Neural cell (in vitro differentiated cells): Measurements from ENCODE around the gene CAP2. TPM values are rescaled to one million over a fixed set of nuclear protein-coding genes. Genes with fewer than 3 reads are reported as not detected.

Experiments used
- H2AFZ ChIP-seq: fragments of 200-600, 300-800 bp; sonication (generic), shearing (Covaris generic); 2 replicates; pipeline ENCODE4 v1.6.0; 2014; ENCODE audit warnings: low read depth, mild to moderate bottlenecking, antibody characterized with exemption, low read length, moderate library complexity
- H3F3A ChIP-seq: fragments of 200-600 bp; shearing (Covaris generic); 2 replicates; pipeline ENCODE4 v1.6.1; 2016; ENCODE audit warnings: mild to moderate bottlenecking, moderate library complexity, mixed read lengths, antibody characterized with exemption, low read length; ENCODE audit not compliant: insufficient read depth, poor library complexity, severe bottlenecking
- H3K27ac ChIP-seq: fragments of 200-600, 300-800 bp; sonication (generic), shearing (Covaris generic); 2 replicates; pipeline ENCODE4 v1.5.1; 2014; ENCODE audit warnings: mild to moderate bottlenecking, low read length, moderate library complexity
- H3K27me3 ChIP-seq: fragments of 300-800, 200-600 bp; sonication (generic), shearing (Covaris generic); 2 replicates; pipeline ENCODE4 v1.6.0; 2014; ENCODE audit warnings: mild to moderate bottlenecking, low read depth, low read length, moderate library complexity; ENCODE audit not compliant: insufficient read depth
- H3K36me3 ChIP-seq: fragments of 300-800, 200-600 bp; sonication (generic), shearing (Covaris generic); 2 replicates; pipeline ENCODE4 v1.5.1; 2014; ENCODE audit warnings: mild to moderate bottlenecking, antibody characterized with exemption, low read length, moderate library complexity; ENCODE audit not compliant: insufficient read depth
- H3K4me2 ChIP-seq: fragments of 300-800, 200-600 bp; sonication (generic), shearing (Covaris generic); 2 replicates; pipeline ENCODE4 v1.6.0; 2014; ENCODE audit warnings: mild to moderate bottlenecking, low read length
- H3K4me3 ChIP-seq: fragments of 300-800, 200-600 bp; sonication (generic), shearing (Covaris generic); 2 replicates; pipeline ENCODE4 v1.5.1; 2014; ENCODE audit warnings: mild to moderate bottlenecking, low read length, moderate library complexity
- H3K79me2 ChIP-seq: fragments of 200-600 bp; shearing (Covaris generic); replicated peaks from 2 replicates; pipeline ENCODE4 v1.6.0; 2014; ENCODE audit warnings: mild to moderate bottlenecking, low read length, moderate library complexity; ENCODE audit not compliant: insufficient read depth
- H3K9ac ChIP-seq: fragments of 300-800, 200-600 bp; sonication (generic), shearing (Covaris generic); 2 replicates; pipeline ENCODE4 v1.6.1; 2016; ENCODE audit warnings: mild to moderate bottlenecking, low read length, mixed read lengths
- H3K9me2 ChIP-seq: fragments of 200-600 bp; shearing (Covaris generic); 2 replicates; pipeline ENCODE4 v1.6.1; 2016; ENCODE audit warnings: mild to moderate bottlenecking, low read length, mixed read lengths; ENCODE audit not compliant: insufficient read depth
- H3K9me3 ChIP-seq: fragments of 200-600, 300-800 bp; sonication (generic), shearing (Covaris generic); 2 replicates; pipeline ENCODE4 v1.6.1; 2016; ENCODE audit warnings: mild to moderate bottlenecking, mixed run types, low read length, moderate library complexity, mixed read lengths
- H4K20me1 ChIP-seq: fragments of 200-600 bp; shearing (Covaris generic); 2 replicates; pipeline ENCODE4 v1.6.1; 2016; ENCODE audit warnings: mild to moderate bottlenecking, mixed run types; ENCODE audit not compliant: insufficient read depth
- CTCF ChIP-seq: fragments of 450-650 bp; IDR thresholded peaks from 2 replicates; pipeline ENCODE4 v1.5.1; 2014; ENCODE audit warnings: antibody characterized with exemption, mild to moderate bottlenecking, moderate library complexity; ENCODE audit not compliant: poor library complexity, severe bottlenecking
- EP300 ChIP-seq: fragments of 450-650 bp; conservative IDR thresholded peaks from 2 replicates; pipeline ENCODE4 v1.6.1; 2014; ENCODE audit warnings: antibody characterized with exemption, mild to moderate bottlenecking, moderate library complexity; ENCODE audit not compliant: poor library complexity, severe bottlenecking
- EZH2 ChIP-seq: fragments of 200-600, 300-800 bp; shearing (Covaris generic), sonication (generic); IDR thresholded peaks from 2 replicates; pipeline ENCODE4 v1.6.1; 2014; ENCODE audit warnings: antibody characterized with exemption, low read length, borderline replicate concordance, mild to moderate bottlenecking; ENCODE audit not compliant: insufficient read depth, poor library complexity, severe bottlenecking
- MXI1 ChIP-seq: fragments of 450-650 bp; conservative IDR thresholded peaks from 2 replicates; pipeline ENCODE4 v1.6.1; 2014; ENCODE audit warnings: antibody characterized with exemption, mild to moderate bottlenecking; ENCODE audit not compliant: poor library complexity, severe bottlenecking
- POLR2AphosphoS5 ChIP-seq: IDR thresholded peaks from 2 replicates; pipeline ENCODE4 v1.6.1; 2012
- RAD21 ChIP-seq: fragments of 450-650 bp; conservative IDR thresholded peaks from 2 replicates; pipeline ENCODE4 v1.6.1; 2014; ENCODE audit warnings: antibody characterized with exemption, mild to moderate bottlenecking, moderate library complexity
- REST ChIP-seq: IDR thresholded peaks from 2 replicates; pipeline ENCODE4 v1.6.1; 2012; ENCODE audit warnings: borderline replicate concordance
- SMC3 ChIP-seq: fragments of 450-650 bp; conservative IDR thresholded peaks from 2 replicates; pipeline ENCODE4 v1.6.1; 2014; ENCODE audit warnings: antibody characterized with exemption, mild to moderate bottlenecking, moderate library complexity; ENCODE audit not compliant: poor library complexity
- TAF1 ChIP-seq: IDR thresholded peaks from 2 replicates; pipeline ENCODE4 v1.6.1; 2012; ENCODE audit warnings: low read depth
- polyA plus RNA-seq: library from polyadenylated mRNA; depleted of rRNA; stranded (reverse); fragments of >200 nt; gene quantifications from 2 replicates; pipeline ENCODE4 v1.2.3, GENCODE V29; 2014

The CAP2 gene
- polyA plus RNA-seq, 1 donor from 2014 or later: 13.4 TPM

- Histone ChIP-seq H3K9me3 (no peaks in the 10 kb centered on the region), H3K79me2 (no peaks in the 10 kb centered on the region), H3K27ac (no peak overlapping the region), H3F3A (no peaks in the 10 kb centered on the region), H4K20me1 (no peaks in the 10 kb centered on the region), H3K4me2 (no peak overlapping the region), H3K9me2 (no peaks in the 10 kb centered on the region), H3K36me3 (no peaks in the 10 kb centered on the region), H3K9ac (no peak overlapping the region), H3K4me3 (no peak overlapping the region), H3K27me3 (no peaks in the 10 kb centered on the region), H2AFZ (no peak overlapping the region)
- TF ChIP-seq MXI1 (no peak), SMC3 (no peak), REST (no peak), TAF1 (no peak), RAD21 (no peak), CTCF (no peak), POLR2AphosphoS5 (no peak), EZH2 (no peak), EP300 (no peak)
Observed at GRCh38 chr6:17389274-17389847, 4.0 kb upstream of the CAP2 start.

- Histone ChIP-seq H3K9ac (no peak overlapping the region), H3K4me3 (no peak overlapping the region), H3K36me3 (no peaks in the 10 kb centered on the region), H3F3A (no peaks in the 10 kb centered on the region), H3K27me3 (no peaks in the 10 kb centered on the region), H3K27ac (no peak overlapping the region), H3K4me2 (no peak overlapping the region), H3K79me2 (no peaks in the 10 kb centered on the region), H3K9me2 (no peaks in the 10 kb centered on the region), H2AFZ (no peak overlapping the region), H4K20me1 (no peaks in the 10 kb centered on the region), H3K9me3 (no peaks in the 10 kb centered on the region)
- no peak for TF ChIP-seq RAD21
- no peak for TF ChIP-seq POLR2AphosphoS5
- TF ChIP-seq EZH2: no peak
- TF ChIP-seq EP300: no peak
- TF ChIP-seq REST: no peak
- no peak for TF ChIP-seq CTCF
- no peak for TF ChIP-seq TAF1
Observed at GRCh38 chr6:17390276-17390675, 3.1 kb upstream of the CAP2 start.
